GM23338 (cell line): ENCODE data around the gene MEGF11. TPM values are rescaled to one million over a fixed set of nuclear protein-coding genes. Genes with fewer than 3 reads are reported as not detected.

Source experiments
- ATAC-seq: fragments of 200-7000 bp; cut with Tn5 transposase; 3 replicates; pipeline ENCODE4 v1.9.1; 2020
- DNase-seq: peaks from one replicate; pipeline ENCODE4 v3.0.0-alpha.2; 2015; ENCODE audit warnings: low spot score
- H2AFZ ChIP-seq: fragments of 200-600 bp; sonication (generic); 2 replicates; pipeline ENCODE4 v1.8.0; 2016; ENCODE audit warnings: antibody characterized with exemption, mild to moderate bottlenecking, moderate library complexity
- H3F3A ChIP-seq: fragments of 200-600 bp; sonication (generic); replicated peaks from 2 replicates; pipeline ENCODE4 v1.8.0; 2017; ENCODE audit warnings: antibody characterized with exemption, mixed run types, low read depth
- H3K27ac ChIP-seq: fragments of 200-600 bp; sonication (generic); 2 replicates; pipeline ENCODE4 v1.6.1; 2016; ENCODE audit warnings: low read depth
- H3K27me3 ChIP-seq: fragments of 200-600 bp; sonication (generic); 2 replicates; pipeline ENCODE4 v1.8.0; 2016; ENCODE audit warnings: mild to moderate bottlenecking, mixed run types, moderate library complexity; ENCODE audit not compliant: insufficient read depth
- H3K36me3 ChIP-seq: fragments of 200-600 bp; sonication (generic); 2 replicates; pipeline ENCODE4 v1.8.0; 2016; ENCODE audit warnings: mild to moderate bottlenecking; ENCODE audit not compliant: insufficient read depth
- H3K4me1 ChIP-seq: fragments of 200-600 bp; sonication (generic); 2 replicates; pipeline ENCODE4 v1.8.0; 2016; ENCODE audit warnings: mild to moderate bottlenecking, moderate library complexity; ENCODE audit not compliant: insufficient read depth
- H3K4me2 ChIP-seq: fragments of 200-600 bp; sonication (generic); 2 replicates; pipeline ENCODE4 v1.7.1; 2017; ENCODE audit warnings: mixed run types
- H3K4me3 ChIP-seq: fragments of 200-600 bp; sonication (generic); 2 replicates; pipeline ENCODE4 v1.6.1; 2016; ENCODE audit warnings: mixed run types
- H3K79me2 ChIP-seq: fragments of 200-600 bp; sonication (generic); replicated peaks from 2 replicates; pipeline ENCODE4 v1.8.0; 2017; ENCODE audit warnings: mild to moderate bottlenecking; ENCODE audit not compliant: insufficient read depth
- H3K9me2 ChIP-seq: fragments of 200-600 bp; sonication (generic); 2 replicates; pipeline ENCODE4 v1.8.0; 2017; ENCODE audit not compliant: insufficient read depth
- H4K20me1 ChIP-seq: fragments of 200-600 bp; sonication (generic); replicated peaks from 2 replicates; pipeline ENCODE4 v1.8.0; 2017; ENCODE audit warnings: mild to moderate bottlenecking; ENCODE audit not compliant: insufficient read depth
- H3K27ac Mint-ChIP-seq: 2 replicates; pipeline ENCODE4 v1.8.0; 2020; ENCODE audit warnings: inconsistent platforms, mild to moderate bottlenecking, moderate library complexity, mixed read lengths
- H3K27me3 Mint-ChIP-seq: 3 replicates; pipeline ENCODE4 v1.8.0; 2022; ENCODE audit warnings: low read depth, mild to moderate bottlenecking, moderate library complexity, mixed read lengths, inconsistent platforms; ENCODE audit not compliant: insufficient read depth, poor library complexity
- H3K36me3 Mint-ChIP-seq: 3 replicates; pipeline ENCODE4 v1.8.0; 2021; ENCODE audit warnings: low read depth, mild to moderate bottlenecking, inconsistent platforms, moderate library complexity, mixed read lengths
- H3K4me1 Mint-ChIP-seq: 3 replicates; pipeline ENCODE4 v1.8.0; 2020; ENCODE audit warnings: mild to moderate bottlenecking, inconsistent platforms, mixed read lengths
- H3K4me3 Mint-ChIP-seq: 3 replicates; pipeline ENCODE4 v1.8.0; 2021; ENCODE audit warnings: moderate library complexity, mild to moderate bottlenecking, inconsistent platforms, mixed read lengths
- H3K9me3 Mint-ChIP-seq: 3 replicates; pipeline ENCODE4 v1.8.0; 2020; ENCODE audit warnings: moderate library complexity, mild to moderate bottlenecking, inconsistent platforms, mixed read lengths
- CTCF ChIP-seq, 2 experiments: fragments of 200-600 bp in 1 of 2; sonication (generic) in 1 of 2; conservative IDR thresholded peaks; 2 replicates each; pipeline versions ENCODE4 v1.5.1 to v1.6.1; 2016 to 2017; ENCODE audit warnings: antibody characterized with exemption in 2 of 2, low read depth in 2 of 2, mild to moderate bottlenecking in 2 of 2, moderate library complexity in 1 of 2
- JUNB ChIP-seq: IDR thresholded peaks from one replicate; pipeline ENCODE4 v1.6.1; 2016; ENCODE audit warnings: antibody characterized with exemption; ENCODE audit not compliant: unreplicated experiment
- NANOG ChIP-seq: IDR thresholded peaks from 2 replicates; pipeline ENCODE4 v1.6.1; 2016; ENCODE audit warnings: antibody characterized with exemption, borderline replicate concordance
- STAT1 ChIP-seq: IDR thresholded peaks from one replicate; pipeline ENCODE4 v1.6.1; 2016; ENCODE audit warnings: antibody characterized with exemption; ENCODE audit not compliant: unreplicated experiment
- ZNF114 ChIP-seq: fragments of 250-450 bp; sonication (Bioruptor Pico); IDR thresholded peaks from 2 replicates; pipeline ENCODE4 v1.5.0; 2020; ENCODE audit warnings: mild to moderate bottlenecking, moderate library complexity
- ZNF462 ChIP-seq: fragments of 250-450 bp; sonication (Bioruptor Pico); IDR thresholded peaks from 2 replicates; pipeline ENCODE4 v1.5.0; 2020; ENCODE audit warnings: mild to moderate bottlenecking, moderate library complexity
- polyA plus RNA-seq: library from polyadenylated mRNA; unstranded; fragments of >200 nt; fragmentation: Nextera tagmentation; extraction: Ambion mirVana; gene quantifications from 2 replicates; pipeline ENCODE4 v1.2.1, GENCODE V29; 2016
- total RNA-seq: library from RNA; depleted of rRNA; stranded (reverse); fragments of >200 nt; shearing (Covaris generic); gene quantifications from 2 replicates; pipeline ENCODE4 v1.2.3, GENCODE V29; 2014

Gene MEGF11
- total and polyA plus RNA-seq, 2 experiments from 2014 or later: 1.3 to 1.9 TPM

- H2AFZ ChIP-seq: no peak overlapping the region
- H3K27ac ChIP-seq: no peak overlapping the region
- Mint-ChIP-seq H3K9me3 (no peaks in the 10 kb centered on the region), H3K4me3 (no peak overlapping the region), H3K4me1 (peaks cover 20% of the 10 kb centered on the region), H3K36me3 (no peaks in the 10 kb centered on the region), H3K27me3 (no peaks in the 10 kb centered on the region), H3K27ac (no peak overlapping the region)
- no peaks in the 10 kb centered on the region; the same call in 1 of the 2 replicates for H3K4me1 ChIP-seq
- no peaks in the 10 kb centered on the region for H3K36me3 ChIP-seq
- no peaks in the 10 kb centered on the region for H3K27me3 ChIP-seq
- H3K79me2 ChIP-seq: no peaks in the 10 kb centered on the region
- no peak overlapping the region for H3K4me2 ChIP-seq
- TF ChIP-seq STAT1: no peak
- no peak for TF ChIP-seq JUNB
- TF ChIP-seq ZNF462: no peak
- no peak for TF ChIP-seq NANOG
- no peak for TF ChIP-seq ZNF114 (CRISPR knock-in tag)
- TF ChIP-seq CTCF (conservative IDR thresholded peaks at IDR 0.05; ENCODE audit: low read depth in 2 of 2): no peak
- DNase-seq (no peak), ATAC-seq (no peak)
- no peaks in the 10 kb centered on the region for H4K20me1 ChIP-seq
- no peak overlapping the region for H3K4me3 ChIP-seq
- no peaks in the 10 kb centered on the region for H3K9me2 ChIP-seq
- no peaks in the 10 kb centered on the region for H3F3A ChIP-seq
Measured at GRCh38 chr15:66110864-66111263, 142.7 kb downstream of the MEGF11 start.
